GM23338 (cell line): ENCODE measurements around the gene YIPF5.
A peak's percentile ranks its signal among the peaks of the same experiment; 100 is the strongest.

Experiments used
- CTCF ChIP-seq, 2 experiments: fragments of 200-600 bp in 1 of 2; sonication (generic) in 1 of 2; conservative IDR thresholded peaks; 2 replicates each; pipeline versions ENCODE4 v1.5.1 to v1.6.1; 2016 to 2017; ENCODE audit warnings: antibody characterized with exemption in 2 of 2, low read depth in 2 of 2, mild to moderate bottlenecking in 2 of 2, moderate library complexity in 1 of 2
- POLR2AphosphoS5 ChIP-seq: IDR thresholded peaks from 2 replicates; pipeline ENCODE4 v1.6.1; 2016; ENCODE audit warnings: antibody characterized with exemption, low read depth

GRCh38 chr5:144142139-144142823, 28.2 kb downstream of the YIPF5 start:
- TF ChIP-seq POLR2AphosphoS5 (no peak), CTCF (conservative IDR thresholded peaks at IDR 0.05; ENCODE audit: low read depth in 2 of 2) (peak; percentile 76 to 78)
